ENCODE data around the gene NFATC1. TPM values are rescaled to one million over a fixed set of nuclear protein-coding genes. Genes with fewer than 3 reads are reported as not detected.

Gene NFATC1
- total RNA-seq, 4 donors from 2014 or later: 7.1 to 74.7 (median 28.4) TPM

DNA sequence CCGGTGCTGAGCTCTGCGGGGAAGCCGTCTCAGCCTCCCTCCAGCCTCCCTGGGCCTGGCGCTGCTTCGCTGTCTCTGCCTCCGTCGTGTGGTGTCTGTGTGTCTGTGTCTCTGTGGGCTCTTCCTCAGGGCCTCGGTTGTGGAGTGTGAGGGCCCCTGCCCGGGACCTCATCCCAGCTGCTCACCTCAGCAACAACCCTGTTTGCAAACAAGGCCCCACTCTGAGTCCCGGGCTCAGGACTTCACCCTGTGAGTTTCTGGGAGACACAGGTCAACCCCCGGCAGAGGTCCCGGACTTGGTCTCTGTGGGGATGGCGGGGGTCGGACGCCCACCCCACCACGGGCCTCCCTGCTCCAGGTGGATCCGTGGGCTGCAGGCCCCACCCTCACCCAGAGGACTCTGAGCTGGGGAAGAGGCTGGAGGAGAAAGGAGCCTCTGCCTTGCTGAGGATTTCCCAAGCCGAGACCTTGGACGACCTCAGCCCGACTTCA lies 156.5 kb downstream of the NFATC1 start:
- H3K9me3 ChIP-seq: no peaks in the 10 kb centered on the region
- H3K4me3 ChIP-seq: no peak overlapping the region
- H3K4me1 ChIP-seq: no peaks in the 10 kb centered on the region
- H3K27ac ChIP-seq: no peak overlapping the region
- peaks cover 0 to 3% (median 0%) of the 10 kb centered on the region in 3 donors for H3K27me3 ChIP-seq
- ATAC-seq (no peak), DNase-seq (no peak)
- intact Hi-C loops (cut with DNase I; ENCODE audit: low total_unique reads): no loop called here
- in situ Hi-C loops (cut with MboI; ENCODE audit: low sequenced_read_pairs in 4 of 4): no loop called here
- H3K36me3 ChIP-seq: no peaks in the 10 kb centered on the region
- no peak for TF ChIP-seq POLR2A (IDR thresholded peaks at IDR 0.05)
- TF ChIP-seq, protein P1, sequence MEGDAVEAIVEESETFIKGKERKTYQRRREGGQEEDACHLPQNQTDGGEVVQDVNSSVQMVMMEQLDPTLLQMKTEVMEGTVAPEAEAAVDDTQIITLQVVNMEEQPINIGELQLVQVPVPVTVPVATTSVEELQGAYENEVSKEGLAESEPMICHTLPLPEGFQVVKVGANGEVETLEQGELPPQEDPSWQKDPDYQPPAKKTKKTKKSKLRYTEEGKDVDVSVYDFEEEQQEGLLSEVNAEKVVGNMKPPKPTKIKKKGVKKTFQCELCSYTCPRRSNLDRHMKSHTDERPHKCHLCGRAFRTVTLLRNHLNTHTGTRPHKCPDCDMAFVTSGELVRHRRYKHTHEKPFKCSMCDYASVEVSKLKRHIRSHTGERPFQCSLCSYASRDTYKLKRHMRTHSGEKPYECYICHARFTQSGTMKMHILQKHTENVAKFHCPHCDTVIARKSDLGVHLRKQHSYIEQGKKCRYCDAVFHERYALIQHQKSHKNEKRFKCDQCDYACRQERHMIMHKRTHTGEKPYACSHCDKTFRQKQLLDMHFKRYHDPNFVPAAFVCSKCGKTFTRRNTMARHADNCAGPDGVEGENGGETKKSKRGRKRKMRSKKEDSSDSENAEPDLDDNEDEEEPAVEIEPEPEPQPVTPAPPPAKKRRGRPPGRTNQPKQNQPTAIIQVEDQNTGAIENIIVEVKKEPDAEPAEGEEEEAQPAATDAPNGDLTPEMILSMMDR (IDR thresholded peaks at IDR 0.05 in 4 of 5, conservative IDR thresholded peaks at IDR 0.05 in 1 of 5): no peak

GRCh38 chr18:79552696-79553095 lies 157.0 kb downstream of the NFATC1 start:
- no peak for DNase-seq
- in situ Hi-C loops (cut with MboI; ENCODE audit: low sequenced_read_pairs in 4 of 4) (no loop called here), intact Hi-C loops (cut with DNase I; ENCODE audit: low total_unique reads) (no loop called here)
- Histone ChIP-seq H3K27me3 (peaks cover 0 to 3% (median 0%) of the 10 kb centered on the region in 3 donors), H3K36me3 (no peaks in the 10 kb centered on the region), H3K4me1 (no peaks in the 10 kb centered on the region), H3K9me3 (no peaks in the 10 kb centered on the region), H3K27ac (no peak overlapping the region), H3K4me3 (no peak overlapping the region)
- no peak for ATAC-seq
- TF ChIP-seq, protein P1 (IDR thresholded peaks at IDR 0.05 in 4 of 5, conservative IDR thresholded peaks at IDR 0.05 in 1 of 5): no peak
- TF ChIP-seq POLR2A (IDR thresholded peaks at IDR 0.05): no peak

DNA sequence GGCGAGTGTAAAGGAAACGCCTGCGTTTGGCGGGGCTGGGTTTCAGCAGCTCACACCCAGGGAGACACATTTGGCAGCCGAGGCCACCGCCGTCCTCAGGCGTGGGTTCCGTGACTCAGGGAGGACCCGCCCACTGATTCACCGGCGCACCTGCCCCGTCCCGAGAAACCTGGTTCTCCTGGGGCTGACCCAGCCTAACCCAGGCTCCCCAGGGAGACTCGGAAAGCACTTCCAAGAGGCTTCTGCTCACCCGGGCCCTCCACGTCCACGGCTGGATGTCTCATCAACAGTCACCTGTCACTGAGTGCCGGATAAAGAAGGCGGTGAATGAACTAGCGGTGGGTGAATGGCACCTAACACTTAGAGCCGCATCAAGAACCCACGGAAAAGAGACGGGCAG lies 157.4 kb downstream of the NFATC1 start:
- Histone ChIP-seq H3K9me3 (no peaks in the 10 kb centered on the region), H3K36me3 (no peaks in the 10 kb centered on the region), H3K4me3 (no peak overlapping the region), H3K27ac (no peak overlapping the region), H3K4me1 (no peaks in the 10 kb centered on the region), H3K27me3 (peaks cover 0 to 3% (median 0%) of the 10 kb centered on the region in 3 donors)
- intact Hi-C loops (cut with DNase I; ENCODE audit: low total_unique reads) (no loop called here), in situ Hi-C loops (cut with MboI; ENCODE audit: low sequenced_read_pairs in 4 of 4) (no loop called here)
- TF ChIP-seq, protein P1 (IDR thresholded peaks at IDR 0.05 in 4 of 5, conservative IDR thresholded peaks at IDR 0.05 in 1 of 5): no peak
- no peak for TF ChIP-seq POLR2A (IDR thresholded peaks at IDR 0.05)
- DNase-seq: no peak
- no peak for ATAC-seq

DNA sequence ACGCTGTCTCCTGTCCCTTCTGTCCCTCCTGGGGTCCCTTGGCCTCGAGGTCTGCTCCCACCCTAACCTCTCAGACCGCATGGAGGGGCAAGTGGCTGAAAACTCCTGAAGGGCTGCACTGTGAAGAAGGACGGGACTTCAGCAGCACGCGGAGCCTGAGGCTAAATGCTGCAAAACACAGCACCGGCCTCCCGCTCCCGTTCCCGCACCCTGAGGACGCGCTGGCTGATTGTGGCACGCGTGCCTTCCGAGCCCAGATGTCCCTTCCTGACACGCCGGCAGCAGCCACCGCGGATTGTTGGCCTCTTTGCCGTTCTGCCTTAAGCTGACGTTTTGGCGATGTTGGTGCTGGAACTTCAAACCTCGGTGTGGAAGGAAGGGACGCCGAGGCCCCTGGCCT lies 158.0 kb downstream of the NFATC1 start:
- intact Hi-C loops (cut with DNase I; ENCODE audit: low total_unique reads) (no loop called here), in situ Hi-C loops (cut with MboI; ENCODE audit: low sequenced_read_pairs in 4 of 4) (no loop called here)
- Histone ChIP-seq H3K4me1 (no peaks in the 10 kb centered on the region), H3K9me3 (no peaks in the 10 kb centered on the region), H3K27me3 (peaks cover 0 to 3% (median 0%) of the 10 kb centered on the region in 3 donors), H3K27ac (no peak overlapping the region), H3K4me3 (no peak overlapping the region), H3K36me3 (no peaks in the 10 kb centered on the region)
- ATAC-seq: no peak
- DNase-seq: no peak
- TF ChIP-seq, protein P1 (IDR thresholded peaks at IDR 0.05 in 4 of 5, conservative IDR thresholded peaks at IDR 0.05 in 1 of 5): no peak
- no peak for TF ChIP-seq POLR2A (IDR thresholded peaks at IDR 0.05)

GRCh38 chr18:79554321-79554720 lies 158.6 kb downstream of the NFATC1 start:
- Histone ChIP-seq H3K9me3 (no peaks in the 10 kb centered on the region), H3K27ac (no peak overlapping the region), H3K36me3 (no peaks in the 10 kb centered on the region), H3K4me3 (no peak overlapping the region), H3K4me1 (no peaks in the 10 kb centered on the region), H3K27me3 (peaks cover 0 to 3% (median 0%) of the 10 kb centered on the region in 3 donors)
- in situ Hi-C loops (cut with MboI; ENCODE audit: low sequenced_read_pairs in 4 of 4): no loop called here
- no peak for DNase-seq
- TF ChIP-seq POLR2A (IDR thresholded peaks at IDR 0.05): no peak
- TF ChIP-seq, protein P1 (IDR thresholded peaks at IDR 0.05 in 4 of 5, conservative IDR thresholded peaks at IDR 0.05 in 1 of 5): no peak
- no peak for ATAC-seq
- intact Hi-C loops (cut with DNase I; ENCODE audit: low total_unique reads): no loop called here
